H1 (cell line): ENCODE results near the gene BRI3BP. TPM values are rescaled to one million over a fixed set of nuclear protein-coding genes. Genes with fewer than 3 reads are reported as not detected.

Source experiments
- CTCF ChIA-PET: fragments of 300-600 bp; sonication (Branson Sonifier 250); formaldehyde crosslinking; loops from one replicate; lab custom pipeline; 2021; ENCODE audit not compliant: partially characterized antibody; lab: Charles Lee
- POLR2A ChIA-PET: fragments of 300-600 bp; sonication (Branson Sonifier 250); formaldehyde crosslinking; loops from one replicate; lab custom pipeline; 2021; ENCODE audit warnings: inconsistent platforms; ENCODE audit not compliant: partially characterized antibody; lab: Charles Lee
- DNase-seq, 2 experiments: peaks; one replicate each; pipeline versions ENCODE4 v3.0.0 to v3.0.0-alpha.2; 2010 to 2022; ENCODE audit warnings: low spot score in 2 of 2, low read depth in 1 of 2, mixed read lengths in 1 of 2
- FAIRE-seq: peaks from 2 replicates; lab custom pipeline; 2011; peaks lifted over from hg19 to GRCh38; lab: Jason Lieb, UNC
- H2AFZ ChIP-seq: 2 replicates; pipeline ENCODE4 v1.8.1; 2012; ENCODE audit warnings: low read length, inconsistent platforms
- H2AK5ac ChIP-seq: 2 replicates; pipeline ENCODE4 v1.6.1; 2013; ENCODE audit warnings: low read depth, low read length
- H2BK120ac ChIP-seq: replicated peaks from 2 replicates; pipeline ENCODE3; 2013; ENCODE audit warnings: low read depth, low read length, inconsistent platforms
- H2BK12ac ChIP-seq: 2 replicates; pipeline ENCODE4 v1.6.1; 2013; ENCODE audit warnings: low read depth, low read length
- H2BK15ac ChIP-seq: 2 replicates; pipeline ENCODE4 v1.6.1; 2013; ENCODE audit warnings: low read length
- H2BK20ac ChIP-seq: 2 replicates; pipeline ENCODE4 v1.6.1; 2013; ENCODE audit warnings: low read length
- H2BK5ac ChIP-seq: 2 replicates; pipeline ENCODE4 v1.6.1; 2013; ENCODE audit warnings: low read depth, low read length
- H3K14ac ChIP-seq: 2 replicates; pipeline ENCODE4 v1.6.1; 2013; ENCODE audit warnings: inconsistent platforms; ENCODE audit not compliant: insufficient read length
- H3K18ac ChIP-seq: 2 replicates; pipeline ENCODE4 v1.6.1; 2013; ENCODE audit warnings: low read length; ENCODE audit errors: extremely low read depth
- H3K23ac ChIP-seq: 2 replicates; pipeline ENCODE4 v1.6.1; 2013; ENCODE audit warnings: inconsistent platforms; ENCODE audit not compliant: insufficient read length
- H3K23me2 ChIP-seq: 2 replicates; pipeline ENCODE4 v1.6.1; 2013; ENCODE audit warnings: low read depth, low read length
- H3K27ac ChIP-seq: 2 replicates; pipeline ENCODE4 v1.6.1; 2011; ENCODE audit warnings: low read depth, low read length, inconsistent platforms
- H3K27me3 ChIP-seq, 4 experiments: replicated peaks in 1 of 4; 1 replicate in 1 of 4; 2 replicates in 3 of 4; pipeline versions ENCODE4 v1.6.1 to v1.8.1; 2011 to 2013; ENCODE audit warnings: low read length in 3 of 4, mild to moderate bottlenecking in 3 of 4, inconsistent platforms in 2 of 4, mixed read lengths in 2 of 4, moderate library complexity in 1 of 4; ENCODE audit not compliant: control insufficient read depth in 3 of 4, insufficient read depth in 3 of 4; ENCODE audit errors: extremely low read depth in 1 of 4
- H3K36me3 ChIP-seq, 4 experiments: 2 replicates each; pipeline versions ENCODE4 v1.6.1 to v1.8.1; 2011 to 2013; ENCODE audit warnings: mild to moderate bottlenecking in 4 of 4, low read length in 3 of 4, moderate library complexity in 2 of 4, control low read depth in 1 of 4, inconsistent platforms in 1 of 4; ENCODE audit not compliant: insufficient read depth in 4 of 4, control insufficient read depth in 2 of 4
- H3K4ac ChIP-seq: replicated peaks from 2 replicates; pipeline ENCODE3; 2013; ENCODE audit warnings: low read length, low read depth, mixed read lengths, inconsistent platforms; ENCODE audit not compliant: insufficient read length
- H3K4me1 ChIP-seq, 4 experiments: replicated peaks in 1 of 4; 1 replicate in 1 of 4; 2 replicates in 3 of 4; pipeline versions ENCODE4 v1.6.1 to v1.8.1; 2011 to 2013; ENCODE audit warnings: low read length in 3 of 4, inconsistent platforms in 2 of 4, mixed read lengths in 1 of 4; ENCODE audit not compliant: insufficient read depth in 4 of 4, control insufficient read depth in 3 of 4
- H3K4me2 ChIP-seq, 2 experiments: 2 replicates each; pipeline versions ENCODE4 v1.6.1 to v1.8.1; 2011 to 2013; ENCODE audit warnings: low read depth in 2 of 2, low read length in 2 of 2, control low read depth in 1 of 2, inconsistent platforms in 1 of 2, mild to moderate bottlenecking in 1 of 2; ENCODE audit not compliant: insufficient read depth in 1 of 2
- H3K4me3 ChIP-seq, 4 experiments: fragments of 200-600, 300-600 bp in 1 of 4; sonication (generic), shearing (Covaris generic), sonication (Bioruptor Twin) in 1 of 4; 2 replicates each; pipeline versions ENCODE4 v1.5.1 to v1.8.1; 2011 to 2016; ENCODE audit warnings: low read length in 4 of 4, low read depth in 3 of 4, control low read depth in 2 of 4, inconsistent platforms in 2 of 4, mild to moderate bottlenecking in 2 of 4, mixed read lengths in 1 of 4, moderate library complexity in 1 of 4; ENCODE audit not compliant: insufficient read depth in 2 of 4; ENCODE audit errors: extremely low read depth in 1 of 4
- H3K56ac ChIP-seq: replicated peaks from 2 replicates; pipeline ENCODE3; 2013; ENCODE audit warnings: low read depth, mild to moderate bottlenecking, mixed read lengths, low read length, inconsistent platforms; ENCODE audit not compliant: insufficient read length
- H3K79me1 ChIP-seq: 2 replicates; pipeline ENCODE4 v1.6.1; 2013; ENCODE audit warnings: low read depth, low read length, control low read depth
- H3K79me2 ChIP-seq, 2 experiments: 2 replicates each; pipeline versions ENCODE4 v1.6.1 to v1.8.1; 2012 to 2013; ENCODE audit warnings: low read length in 2 of 2, mild to moderate bottlenecking in 2 of 2, inconsistent platforms in 1 of 2; ENCODE audit not compliant: insufficient read depth in 2 of 2, control insufficient read depth in 1 of 2
- H3K9ac ChIP-seq, 4 experiments: replicated peaks in 1 of 4; 1 replicate in 1 of 4; 2 replicates in 3 of 4; pipeline versions ENCODE4 v1.6.1 to v1.8.1; 2011 to 2013; ENCODE audit warnings: low read depth in 3 of 4, low read length in 3 of 4, control low read depth in 2 of 4, mild to moderate bottlenecking in 2 of 4, moderate library complexity in 2 of 4, inconsistent platforms in 1 of 4; ENCODE audit errors: extremely low read depth in 1 of 4
- H3K9me3 ChIP-seq, 2 experiments: 2 replicates each; pipeline versions ENCODE4 v1.6.1 to v1.8.1; 2012 to 2013; ENCODE audit warnings: mild to moderate bottlenecking in 2 of 2, moderate library complexity in 2 of 2, control low read depth in 1 of 2, inconsistent platforms in 1 of 2, low read depth in 1 of 2, low read length in 1 of 2, mixed read lengths in 1 of 2; ENCODE audit not compliant: insufficient read depth in 2 of 2
- H4K20me1 ChIP-seq, 2 experiments: replicated peaks in 1 of 2; 2 replicates each; pipeline versions ENCODE3 to v1.8.1; 2011 to 2013; ENCODE audit warnings: inconsistent platforms in 2 of 2, low read length in 2 of 2, mild to moderate bottlenecking in 1 of 2; ENCODE audit not compliant: insufficient read depth in 2 of 2, control insufficient read depth in 1 of 2
- H4K5ac ChIP-seq: 2 replicates; pipeline ENCODE4 v1.6.1; 2013; ENCODE audit warnings: low read length, low read depth, mixed read lengths, inconsistent platforms; ENCODE audit not compliant: insufficient read length
- H4K8ac ChIP-seq: 2 replicates; pipeline ENCODE4 v1.8.0; 2013; ENCODE audit warnings: mild to moderate bottlenecking, moderate library complexity, low read length, inconsistent platforms; ENCODE audit not compliant: insufficient read depth; ENCODE audit errors: extremely low read depth
- H4K91ac ChIP-seq: replicated peaks from 2 replicates; pipeline ENCODE3; 2013; ENCODE audit warnings: low read length, mixed read lengths, inconsistent platforms; ENCODE audit not compliant: insufficient read length
- JUND ChIP-seq: IDR thresholded peaks from 2 replicates; pipeline ENCODE4 v1.6.1; 2011; ENCODE audit warnings: mild to moderate bottlenecking, improper control_type of control experiment, low read length
- KDM5A ChIP-seq: fragments of 200-600 bp; IDR thresholded peaks from 2 replicates; pipeline ENCODE4 v1.7.1; 2012; ENCODE audit warnings: mild to moderate bottlenecking, low read length, inconsistent platforms, mixed read lengths
- MAX ChIP-seq: IDR thresholded peaks from 2 replicates; pipeline ENCODE4 v1.6.1; 2012; ENCODE audit warnings: inconsistent platforms
- POLR2AphosphoS5 ChIP-seq: IDR thresholded peaks from 2 replicates; pipeline ENCODE4 v1.6.1; 2011; ENCODE audit warnings: low read depth, low read length
- RAD21 ChIP-seq, 2 experiments: IDR thresholded peaks in 1 of 2; conservative IDR thresholded peaks in 1 of 2; 2 replicates each; pipeline ENCODE4 v1.6.1; 2011; ENCODE audit warnings: low read depth in 2 of 2, low read length in 2 of 2, improper control_type of control experiment in 1 of 2, inconsistent platforms in 1 of 2, mild to moderate bottlenecking in 1 of 2, moderate library complexity in 1 of 2
- USF2 ChIP-seq: IDR thresholded peaks from 2 replicates; pipeline ENCODE4 v1.6.1; 2011; ENCODE audit warnings: low read length, improper control_type of control experiment
- WGBS, 2 experiments: shearing (Covaris generic) in 1 of 2; methylation state at CpG; one replicate each; pipeline versions ENCODE4 v1.1.6 to v1.1.7; 2013 to 2015; ENCODE audit warnings: low lambda C conversion rate in 2 of 2, mixed read lengths in 2 of 2, inconsistent platforms in 1 of 2, low coverage in 1 of 2, missing lambda C conversion rate in 1 of 2; ENCODE audit not compliant: insufficient replicate concordance in 2 of 2, insufficient coverage in 1 of 2, insufficient read length in 1 of 2; ENCODE audit errors: extremely low coverage in 1 of 2, missing lambda C conversion rate in 1 of 2; 5-methylcytosine and 5-hydroxymethylcytosine counted together
- polyA plus RNA-seq, 7 experiments: library from polyadenylated mRNA; depleted of rRNA in 3 of 7; stranded (reverse) in 5 of 7; unstranded in 2 of 7; fragments of >200 nt in 5 of 7; fragments of 200-250 nt in 2 of 7; gene quantifications; 1 replicate in 5 of 7; 2 replicates in 1 of 7; 4 replicates in 1 of 7; pipeline versions ENCODE4 v1.2.1 to v1.2.3, GENCODE V29; 2011 to 2013; ENCODE audit warnings: missing spikeins in 2 of 7, mixed read lengths in 2 of 7
- total RNA-seq: library from RNA; stranded (reverse); fragmentation: NEBNext Ultra II Directional; extraction: Animal tissue kit (Norgen Biotek cat#: 25700); gene quantifications from 2 replicates; pipeline ENCODE4 v1.2.1, GENCODE V29; 2021

The BRI3BP gene
- total and polyA plus RNA-seq, 2 of the 8 experiments (the other 6 are each of a cell fraction or from before 2014, with no cell fraction given) = 5.4 to 14.2 TPM

GRCh38 chr12:125023065-125023464 is 29.6 kb downstream of the BRI3BP start:
- Histone ChIP-seq H3K9me3 (no peaks in the 10 kb centered on the region), H3K9ac (no peak overlapping the region), H3K4me1 (no peaks in the 10 kb centered on the region), H3K23me2 (no peaks in the 10 kb centered on the region), H3K56ac (no peak overlapping the region), H3K14ac (no peak overlapping the region), H4K20me1 (peaks cover 0 to 1% of the 10 kb centered on the region in 2 experiments), H2BK20ac (no peak overlapping the region), H3K27me3 (no peaks in the 10 kb centered on the region), H3K23ac (no peak overlapping the region), H4K5ac (no peak overlapping the region), H4K8ac (no peak overlapping the region), H3K4me3 (no peak overlapping the region), H3K79me1 (no peaks in the 10 kb centered on the region), H2BK15ac (no peak overlapping the region), H3K36me3 (peaks cover 0 to 17% (median 8%) of the 10 kb centered on the region in 4 experiments; a peak in 4 of 8 replicates), H3K18ac (no peak overlapping the region), H2AK5ac (no peak overlapping the region), H3K4ac (no peak overlapping the region), H3K27ac (no peak overlapping the region), H3K4me2 (no peak overlapping the region), H4K91ac (no peak overlapping the region), H2AFZ (no peak overlapping the region), H2BK120ac (no peak overlapping the region), H2BK12ac (no peak overlapping the region)
- POLR2A ChIA-PET = interaction anchor here (0.7 kb wide), 1 partner anchor 15 kb away, joined by 4 read pairs; no protein-coding TSS in a partner anchor
- FAIRE-seq = no peak
- 88% methylated on average over 2 of the region's 2 CpGs; no CpG with 5 or more reads in 1 of the 2 experiments for WGBS, 2 experiments
- CTCF ChIA-PET = no interaction called here
- DNase-seq = no peak
- no peak for TF ChIP-seq USF2
- TF ChIP-seq MAX = no peak
- TF ChIP-seq KDM5A = no peak
- TF ChIP-seq JUND = no peak
- TF ChIP-seq RAD21 (IDR thresholded peaks at IDR 0.05 in 1 of 2, conservative IDR thresholded peaks at IDR 0.05 in 1 of 2; ENCODE audit: low read depth in 2 of 2, low read length in 2 of 2) = no peak
- no peak for TF ChIP-seq POLR2AphosphoS5
- TF ChIP-seq, all 59 proteins: peak for 0
- Histone ChIP-seq H3K79me2 (no peaks in the 10 kb centered on the region), H2BK5ac (no peak overlapping the region)
